HepG2 (cell line): Measurements from ENCODE around the gene RHBDF2. TPM values are rescaled to one million over a fixed set of nuclear protein-coding genes. Genes with fewer than 3 reads are reported as not detected.

Experiments used
- AGO1 ChIP-seq: fragments of 200-400 bp; formaldehyde crosslinking; IDR thresholded peaks from 2 replicates; pipeline ENCODE4 v1.6.1; 2017; ENCODE audit warnings: mild to moderate bottlenecking, low read depth, low read length, moderate library complexity; ENCODE audit not compliant: poor library complexity, severe bottlenecking
- ARHGAP35 ChIP-seq: sonication (generic); formaldehyde crosslinking; IDR thresholded peaks from 2 replicates; pipeline ENCODE4 v1.9.0; 2022; ENCODE audit warnings: mild to moderate bottlenecking, inconsistent platforms, moderate library complexity, missing genetic modification reagents, borderline replicate concordance
- CHCHD3 ChIP-seq: sonication (generic); formaldehyde crosslinking; IDR thresholded peaks from 2 replicates; pipeline ENCODE4 v1.8.0; 2022; ENCODE audit warnings: mild to moderate bottlenecking, missing genetic modification reagents, moderate library complexity
- E2F5 ChIP-seq: sonication (generic); formaldehyde crosslinking; conservative IDR thresholded peaks from 2 replicates; pipeline ENCODE4 v1.4.0; 2020; ENCODE audit warnings: missing genetic modification reagents
- ESRRA ChIP-seq: sonication (generic); formaldehyde crosslinking; IDR thresholded peaks from 2 replicates; pipeline ENCODE4 v1.5.1; 2020; ENCODE audit warnings: mild to moderate bottlenecking, low read depth, missing genetic modification reagents
- HMG20B ChIP-seq: conservative IDR thresholded peaks from 2 replicates; pipeline ENCODE4 v1.6.1; 2016; ENCODE audit warnings: missing genetic modification reagents, missing compliant biosample characterization
- IKZF1 ChIP-seq: fragments of 450-650 bp; IDR thresholded peaks from 2 replicates; pipeline ENCODE4 v1.7.1; 2016
- KDM6A ChIP-seq: IDR thresholded peaks from 2 replicates; pipeline ENCODE4 v1.6.1; 2016; ENCODE audit warnings: low read depth
- KLF6 ChIP-seq: IDR thresholded peaks from 2 replicates; pipeline ENCODE4 v1.8.0; 2016; ENCODE audit warnings: missing biosample characterization, missing genetic modification reagents
- MAF1 ChIP-seq: sonication (generic); formaldehyde crosslinking; IDR thresholded peaks from 2 replicates; pipeline ENCODE4 v1.5.0; 2020; ENCODE audit warnings: missing genetic modification reagents, borderline replicate concordance
- MIER3 ChIP-seq: IDR thresholded peaks from 2 replicates; pipeline ENCODE4 v1.6.1; 2016; ENCODE audit warnings: missing compliant biosample characterization, borderline replicate concordance
- NFRKB ChIP-seq: fragments of 450-650 bp; IDR thresholded peaks from 2 replicates; pipeline ENCODE4 v1.6.1; 2017
- RARA ChIP-seq: IDR thresholded peaks from 2 replicates; pipeline ENCODE4 v1.6.1; 2016; ENCODE audit warnings: missing genetic modification reagents, missing compliant biosample characterization
- RELA ChIP-seq: sonication (generic); formaldehyde crosslinking; IDR thresholded peaks from 2 replicates; pipeline ENCODE4 v1.4.0; 2020; ENCODE audit warnings: missing genetic modification reagents
- SAP130 ChIP-seq: IDR thresholded peaks from 2 replicates; pipeline ENCODE4 v1.6.1; 2016; ENCODE audit warnings: low read depth
- SMARCE1 ChIP-seq: fragments of 450-650 bp; IDR thresholded peaks from 2 replicates; pipeline ENCODE4 v1.6.1; 2017; ENCODE audit warnings: borderline replicate concordance
- TCF7L2 ChIP-seq: IDR thresholded peaks from 2 replicates; pipeline ENCODE4 v1.6.1; 2011; ENCODE audit warnings: mild to moderate bottlenecking, low read depth, low read length, moderate library complexity
- YEATS2 ChIP-seq: sonication (generic); formaldehyde crosslinking; IDR thresholded peaks from 2 replicates; pipeline ENCODE4 v1.4.0; 2020; ENCODE audit warnings: missing genetic modification reagents, borderline replicate concordance
- ZNF280D ChIP-seq: sonication (generic); formaldehyde crosslinking; IDR thresholded peaks from 2 replicates; pipeline ENCODE4 v1.5.1; 2020; ENCODE audit warnings: mild to moderate bottlenecking, missing genetic modification reagents
- ZNF44 ChIP-seq: sonication (generic); formaldehyde crosslinking; IDR thresholded peaks from 2 replicates; pipeline ENCODE4 v1.5.1; 2020; ENCODE audit warnings: mild to moderate bottlenecking, missing genetic modification reagents
- ZNF484 ChIP-seq: sonication (generic); formaldehyde crosslinking; IDR thresholded peaks from 2 replicates; pipeline ENCODE4 v1.5.1; 2020; ENCODE audit warnings: mild to moderate bottlenecking, low read depth, missing genetic modification reagents, borderline replicate concordance
- polyA plus RNA-seq, 8 experiments: library from polyadenylated mRNA; depleted of rRNA in 3 of 8; stranded (reverse) in 7 of 8; unstranded in 1 of 8; fragments of >200 nt; fragmentation: Illumina TruSeq in 4 of 8; extraction: Trizol in 4 of 8; gene quantifications; 2 replicates each; pipeline versions ENCODE4 v1.2.1 to v1.2.3, GENCODE V29; 2011 to 2016; ENCODE audit warnings: low read depth in 4 of 8, missing spikeins in 1 of 8, mixed read lengths in 1 of 8; ENCODE audit not compliant: insufficient read depth in 1 of 8
- total RNA-seq, 5 experiments: library from RNA; depleted of rRNA; stranded (reverse); fragments of >200 nt; fragmentation: Illumina TruSeq; extraction: Trizol; gene quantifications; 2 replicates each; pipeline ENCODE4 v1.2.3, GENCODE V29; 2016; ENCODE audit warnings: low read depth in 1 of 5
- TF ChIP-seq, protein P1 (sequence below): sonication (generic); formaldehyde crosslinking; IDR thresholded peaks from 2 replicates; pipeline ENCODE4 v1.5.0; 2020; ENCODE audit warnings: mild to moderate bottlenecking, missing genetic modification reagents, borderline replicate concordance
- TF ChIP-seq, protein P2 (sequence below): sonication (generic); formaldehyde crosslinking; IDR thresholded peaks from 2 replicates; pipeline ENCODE4 v1.9.0; 2021; ENCODE audit warnings: missing genetic modification reagents, mild to moderate bottlenecking, borderline replicate concordance

RHBDF2 gene
- total and polyA plus RNA-seq, 2 of the 13 experiments (the other 11 are each of a cell fraction or from before 2014, with no cell fraction given): 7.8 to 24.2 TPM

DNA sequence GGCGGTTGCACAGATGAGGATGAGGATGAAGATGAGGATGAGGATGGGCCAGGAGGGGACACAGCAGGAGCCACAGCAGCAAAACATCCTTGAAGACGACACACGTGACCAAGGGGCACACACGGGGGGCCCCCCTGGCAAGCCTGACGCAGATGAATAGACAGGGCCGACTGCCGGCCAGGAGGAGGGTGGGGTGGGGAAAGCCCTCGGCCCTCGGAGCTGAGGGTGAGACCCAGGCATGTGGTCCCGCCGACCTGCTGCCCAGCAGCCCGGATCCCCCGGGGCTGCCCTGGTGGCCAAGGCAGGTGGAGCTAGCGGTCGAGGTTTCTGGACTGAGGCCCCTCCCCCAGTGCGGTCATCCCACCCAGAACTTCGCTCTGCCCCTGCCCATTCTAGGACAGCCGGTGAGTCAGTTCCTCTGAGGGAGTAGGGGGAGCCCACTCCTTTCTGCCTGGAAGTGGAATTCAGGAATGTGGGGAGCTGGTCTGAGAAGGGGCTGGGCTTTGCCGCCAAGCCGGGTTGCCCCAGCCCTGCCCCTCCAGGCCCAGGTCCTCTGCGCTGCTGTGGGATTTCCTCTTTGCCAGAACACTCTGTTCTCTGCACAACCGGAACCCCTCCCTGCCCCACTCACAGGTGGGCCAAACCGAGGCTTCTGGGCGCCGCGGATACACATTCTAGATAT, 26.3 kb upstream of the RHBDF2 start (continued):
- TF ChIP-seq, protein P1, sequence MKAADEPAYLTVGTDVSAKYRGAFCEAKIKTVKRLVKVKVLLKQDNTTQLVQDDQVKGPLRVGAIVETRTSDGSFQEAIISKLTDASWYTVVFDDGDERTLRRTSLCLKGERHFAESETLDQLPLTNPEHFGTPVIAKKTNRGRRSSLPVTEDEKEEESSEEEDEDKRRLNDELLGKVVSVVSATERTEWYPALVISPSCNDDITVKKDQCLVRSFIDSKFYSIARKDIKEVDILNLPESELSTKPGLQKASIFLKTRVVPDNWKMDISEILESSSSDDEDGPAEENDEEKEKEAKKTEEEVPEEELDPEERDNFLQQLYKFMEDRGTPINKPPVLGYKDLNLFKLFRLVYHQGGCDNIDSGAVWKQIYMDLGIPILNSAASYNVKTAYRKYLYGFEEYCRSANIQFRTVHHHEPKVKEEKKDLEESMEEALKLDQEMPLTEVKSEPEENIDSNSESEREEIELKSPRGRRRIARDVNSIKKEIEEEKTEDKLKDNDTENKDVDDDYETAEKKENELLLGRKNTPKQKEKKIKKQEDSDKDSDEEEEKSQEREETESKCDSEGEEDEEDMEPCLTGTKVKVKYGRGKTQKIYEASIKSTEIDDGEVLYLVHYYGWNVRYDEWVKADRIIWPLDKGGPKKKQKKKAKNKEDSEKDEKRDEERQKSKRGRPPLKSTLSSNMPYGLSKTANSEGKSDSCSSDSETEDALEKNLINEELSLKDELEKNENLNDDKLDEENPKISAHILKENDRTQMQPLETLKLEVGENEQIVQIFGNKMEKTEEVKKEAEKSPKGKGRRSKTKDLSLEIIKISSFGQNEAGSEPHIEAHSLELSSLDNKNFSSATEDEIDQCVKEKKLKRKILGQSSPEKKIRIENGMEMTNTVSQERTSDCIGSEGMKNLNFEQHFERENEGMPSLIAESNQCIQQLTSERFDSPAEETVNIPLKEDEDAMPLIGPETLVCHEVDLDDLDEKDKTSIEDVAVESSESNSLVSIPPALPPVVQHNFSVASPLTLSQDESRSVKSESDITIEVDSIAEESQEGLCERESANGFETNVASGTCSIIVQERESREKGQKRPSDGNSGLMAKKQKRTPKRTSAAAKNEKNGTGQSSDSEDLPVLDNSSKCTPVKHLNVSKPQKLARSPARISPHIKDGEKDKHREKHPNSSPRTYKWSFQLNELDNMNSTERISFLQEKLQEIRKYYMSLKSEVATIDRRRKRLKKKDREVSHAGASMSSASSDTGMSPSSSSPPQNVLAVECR: no peak
- TF ChIP-seq SMARCE1 (no peak), MAF1 (CRISPR knock-in tag) (no peak), ARHGAP35 (CRISPR knock-in tag) (0 out of 2 replicates have a peak, but pooled peaks have one; percentile 67), ZNF44 (CRISPR knock-in tag) (no peak), RARA (no peak), KDM6A (CRISPR knock-in tag) (no peak), RELA (CRISPR knock-in tag) (no peak), TCF7L2 (no peak), IKZF1 (no peak), ZNF280D (no peak), CHCHD3 (CRISPR knock-in tag) (no peak), KLF6 (CRISPR knock-in tag) (no peak), NFRKB (no peak), HMG20B (CRISPR knock-in tag) (no peak), SAP130 (CRISPR knock-in tag) (peak; percentile 50), YEATS2 (CRISPR knock-in tag) (no peak), MIER3 (CRISPR knock-in tag) (no peak), AGO1 (no peak), ZNF484 (CRISPR knock-in tag) (no peak), E2F5 (no peak), ESRRA (CRISPR knock-in tag) (no peak)
- TF ChIP-seq, protein P2, sequence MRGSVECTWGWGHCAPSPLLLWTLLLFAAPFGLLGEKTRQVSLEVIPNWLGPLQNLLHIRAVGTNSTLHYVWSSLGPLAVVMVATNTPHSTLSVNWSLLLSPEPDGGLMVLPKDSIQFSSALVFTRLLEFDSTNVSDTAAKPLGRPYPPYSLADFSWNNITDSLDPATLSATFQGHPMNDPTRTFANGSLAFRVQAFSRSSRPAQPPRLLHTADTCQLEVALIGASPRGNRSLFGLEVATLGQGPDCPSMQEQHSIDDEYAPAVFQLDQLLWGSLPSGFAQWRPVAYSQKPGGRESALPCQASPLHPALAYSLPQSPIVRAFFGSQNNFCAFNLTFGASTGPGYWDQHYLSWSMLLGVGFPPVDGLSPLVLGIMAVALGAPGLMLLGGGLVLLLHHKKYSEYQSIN (CRISPR knock-in tag): no peak
